RWPE2 (cell line): ENCODE measurements around the gene NXN.
A peak's percentile ranks its signal among the peaks of the same experiment; 100 is the strongest.

Experiments
- ATAC-seq: fragments of 200-7000 bp; cut with Tn5 transposase; 3 replicates; pipeline ENCODE4 v1.9.1; 2021; ENCODE audit warnings: low read depth
- DNase-seq: peaks from one replicate; pipeline ENCODE4 v3.0.0-alpha.2; 2020; ENCODE audit warnings: low spot score
- H3K27ac ChIP-seq: fragments of 450-650 bp; 2 replicates; pipeline ENCODE4 v1.5.1; 2017; ENCODE audit warnings: mild to moderate bottlenecking; ENCODE audit not compliant: poor library complexity, severe bottlenecking
- H3K27me3 ChIP-seq: fragments of 250-450 bp; sonication (Bioruptor Pico); 2 replicates; pipeline ENCODE4 v1.5.1; 2021; ENCODE audit warnings: mild to moderate bottlenecking, moderate library complexity; ENCODE audit not compliant: insufficient read depth, poor library complexity, severe bottlenecking
- H3K36me3 ChIP-seq: fragments of 250-450 bp; sonication (Bioruptor Pico); 2 replicates; pipeline ENCODE4 v1.5.1; 2020; ENCODE audit warnings: low read depth, mild to moderate bottlenecking, moderate library complexity
- H3K4me1 ChIP-seq: fragments of 250-450 bp; sonication (Bioruptor Pico); 2 replicates; pipeline ENCODE4 v1.5.1; 2021; ENCODE audit warnings: mild to moderate bottlenecking, moderate library complexity; ENCODE audit not compliant: insufficient read depth, poor library complexity, severe bottlenecking
- H3K4me3 ChIP-seq: fragments of 250-450 bp; sonication (Bioruptor Pico); 2 replicates; pipeline ENCODE4 v1.5.1; 2021; ENCODE audit warnings: mild to moderate bottlenecking, moderate library complexity; ENCODE audit not compliant: severe bottlenecking
- H3K9me3 ChIP-seq: fragments of 250-450 bp; sonication (Bioruptor Pico); 2 replicates; pipeline ENCODE4 v1.5.1; 2021; ENCODE audit warnings: mild to moderate bottlenecking, moderate library complexity; ENCODE audit not compliant: severe bottlenecking
- CTCF ChIP-seq: fragments of 450-650 bp; IDR thresholded peaks from one replicate; pipeline ENCODE4 v1.5.1; 2017; ENCODE audit warnings: mild to moderate bottlenecking, moderate library complexity; ENCODE audit not compliant: poor library complexity, severe bottlenecking

The NXN gene

GRCh38 chr17:896454-896853 is 83.1 kb downstream of the NXN start:
- Histone ChIP-seq H3K27ac (no peak overlapping the region), H3K4me3 (no peak overlapping the region), H3K9me3 (no peaks in the 10 kb centered on the region), H3K36me3 (peaks cover 21% of the 10 kb centered on the region; the same call in 1 of the 2 replicates), H3K27me3 (no peaks in the 10 kb centered on the region), H3K4me1 (peaks cover 3% of the 10 kb centered on the region)
- no peak for TF ChIP-seq CTCF
- ATAC-seq, result no peak
- DNase-seq, result no peak

- DNase-seq (no peak), ATAC-seq (no peak)
- H3K4me1 ChIP-seq, result no peaks in the 10 kb centered on the region
- H3K27ac ChIP-seq, result no peak overlapping the region
- no peaks in the 10 kb centered on the region for H3K27me3 ChIP-seq
- no peaks in the 10 kb centered on the region for H3K9me3 ChIP-seq
- peaks cover 14% of the 10 kb centered on the region; the same call in 1 of the 2 replicates for H3K36me3 ChIP-seq
- H3K4me3 ChIP-seq, result no peak overlapping the region
- TF ChIP-seq CTCF, result no peak
Observed at GRCh38 chr17:892958-893357, 86.6 kb downstream of the NXN start.

- H3K36me3 ChIP-seq, result peaks cover 9% of the 10 kb centered on the region; the same call in 1 of the 2 replicates
- no peak for TF ChIP-seq CTCF
- no peaks in the 10 kb centered on the region for H3K9me3 ChIP-seq
- no peak overlapping the region for H3K27ac ChIP-seq
- peaks cover 11% of the 10 kb centered on the region for H3K4me1 ChIP-seq
- no peak overlapping the region for H3K4me3 ChIP-seq
- no peak for DNase-seq
- no peaks in the 10 kb centered on the region for H3K27me3 ChIP-seq
- no peak for ATAC-seq
Observed at GRCh38 chr17:888998-889441, 90.6 kb downstream of the NXN start.

- Histone ChIP-seq H3K36me3 (peaks cover 9% of the 10 kb centered on the region; the same call in 1 of the 2 replicates), H3K9me3 (no peaks in the 10 kb centered on the region), H3K27ac (peak overlapping the region; percentile 11), H3K4me1 (peaks cover 24% of the 10 kb centered on the region), H3K4me3 (no peak overlapping the region), H3K27me3 (no peaks in the 10 kb centered on the region)
- ATAC-seq, result no peak
- TF ChIP-seq CTCF, result no peak
- no peak for DNase-seq
Observed at GRCh38 chr17:887551-888209, 91.9 kb downstream of the NXN start.

- Histone ChIP-seq H3K4me1 (peaks cover 39% of the 10 kb centered on the region), H3K4me3 (no peak overlapping the region), H3K36me3 (peaks cover 9% of the 10 kb centered on the region; the same call in 1 of the 2 replicates), H3K9me3 (no peaks in the 10 kb centered on the region), H3K27me3 (no peaks in the 10 kb centered on the region), H3K27ac (no peak overlapping the region)
- no peak for DNase-seq
- no peak for TF ChIP-seq CTCF
- no peak for ATAC-seq
Observed at GRCh38 chr17:885971-886571, 93.5 kb downstream of the NXN start.
